Hepatocyte (in vitro differentiated cells): Measurements from ENCODE around the gene STRIP1. TPM values are rescaled to one million over a fixed set of nuclear protein-coding genes. Genes with fewer than 3 reads are reported as not detected.

ENCODE experiments used
- DNase-seq: peaks from one replicate; pipeline ENCODE4 v3.0.0-alpha.2; 2016; ENCODE audit warnings: low spot score
- H2AFZ ChIP-seq: fragments of 200-600 bp; sonication (generic); 2 replicates; pipeline ENCODE4 v1.6.0; 2016; ENCODE audit warnings: antibody characterized with exemption, mild to moderate bottlenecking
- H3K27ac ChIP-seq: fragments of 200-600 bp; sonication (generic); 2 replicates; pipeline ENCODE4 v1.5.1; 2016; ENCODE audit warnings: mild to moderate bottlenecking
- H3K27me3 ChIP-seq: fragments of 200-600 bp; sonication (generic); 2 replicates; pipeline ENCODE4 v1.6.1; 2016
- H3K36me3 ChIP-seq: fragments of 200-600 bp; sonication (generic); replicated peaks from 2 replicates; pipeline ENCODE4 v1.5.1; 2016; ENCODE audit warnings: low read depth; ENCODE audit not compliant: insufficient read depth
- H3K4me1 ChIP-seq: fragments of 200-600 bp; sonication (generic); 2 replicates; pipeline ENCODE4 v1.5.1; 2016; ENCODE audit warnings: mild to moderate bottlenecking, moderate library complexity; ENCODE audit not compliant: insufficient read depth
- H3K4me2 ChIP-seq: fragments of 200-600 bp; sonication (generic); 2 replicates; pipeline ENCODE4 v1.6.0; 2016
- H3K4me3 ChIP-seq: fragments of 200-600 bp; sonication (generic); 2 replicates; pipeline ENCODE4 v1.5.1; 2016; ENCODE audit warnings: mild to moderate bottlenecking
- H3K79me2 ChIP-seq: fragments of 200-600 bp; sonication (generic); 2 replicates; pipeline ENCODE4 v1.6.0; 2017; ENCODE audit warnings: mild to moderate bottlenecking
- H3K9me2 ChIP-seq: fragments of 200-600 bp; sonication (generic); replicated peaks from 2 replicates; pipeline ENCODE4 v1.6.0; 2017; ENCODE audit warnings: mild to moderate bottlenecking; ENCODE audit not compliant: insufficient read depth
- H3K9me3 ChIP-seq: fragments of 200-600 bp; sonication (generic); 2 replicates; pipeline ENCODE4 v1.5.1; 2016; ENCODE audit warnings: low read depth, mild to moderate bottlenecking
- H4K20me1 ChIP-seq: fragments of 200-600 bp; sonication (generic); 2 replicates; pipeline ENCODE4 v1.6.0; 2016; ENCODE audit warnings: mild to moderate bottlenecking; ENCODE audit not compliant: insufficient read depth, poor library complexity, severe bottlenecking
- EZH2 ChIP-seq: fragments of 200-600 bp; sonication (generic); IDR thresholded peaks from 2 replicates; pipeline ENCODE4 v1.6.1; 2016; ENCODE audit warnings: antibody characterized with exemption, mild to moderate bottlenecking, borderline replicate concordance
- EZH2phosphoT487 ChIP-seq: fragments of 200-600 bp; sonication (generic); IDR thresholded peaks from one replicate; pipeline ENCODE4 v1.6.1; 2018; ENCODE audit warnings: antibody characterized with exemption, mild to moderate bottlenecking, low read depth, moderate library complexity; ENCODE audit not compliant: unreplicated experiment, severe bottlenecking
- WGBS: methylation state at CpG from one replicate; pipeline ENCODE4 v1.1.6; 2016; ENCODE audit warnings: low lambda C conversion rate; ENCODE audit errors: missing lambda C conversion rate; 5-methylcytosine and 5-hydroxymethylcytosine counted together
- polyA plus RNA-seq: library from polyadenylated mRNA; unstranded; fragments of >200 nt; fragmentation: Nextera tagmentation; extraction: Ambion mirVana; gene quantifications from 2 replicates; pipeline ENCODE4 v1.2.1, GENCODE V29; 2016
- total RNA-seq: library from RNA; depleted of rRNA; stranded (reverse); fragments of >200 nt; gene quantifications from 2 replicates; pipeline ENCODE4 v1.2.3, GENCODE V29; 2014
- TF ChIP-seq, protein P1 (sequence below): fragments of 200-600 bp; sonication (generic); IDR thresholded peaks from 2 replicates; pipeline ENCODE4 v1.5.1; 2016; ENCODE audit warnings: antibody characterized with exemption, mild to moderate bottlenecking; ENCODE audit not compliant: poor library complexity

STRIP1 gene
- total and polyA plus RNA-seq, 2 experiments from 2014 or later: 29.1 to 44.6 TPM

DNA sequence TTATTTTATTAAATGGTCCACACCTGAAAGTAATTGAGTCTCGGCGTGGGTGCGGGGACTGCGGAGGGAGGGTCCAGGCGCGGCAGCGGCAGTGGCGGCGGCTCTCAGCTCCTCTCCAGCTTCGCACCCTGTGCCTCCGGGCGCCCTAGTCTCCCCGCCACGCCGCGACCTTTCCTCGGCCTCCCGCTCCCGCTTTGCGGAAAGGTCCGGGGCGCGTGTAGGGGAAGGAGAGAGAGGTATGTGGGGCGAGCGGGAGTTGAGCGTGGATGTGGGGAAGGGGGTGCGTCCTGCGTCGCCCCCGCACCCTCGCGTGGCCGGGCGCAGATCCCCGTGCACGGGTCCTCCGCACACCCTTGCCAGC is 49.4 kb downstream of the STRIP1 start:
- no peak for DNase-seq
- H3K27me3 ChIP-seq: peaks cover 58% of the 10 kb centered on the region
- H3K9me3 ChIP-seq: no peaks in the 10 kb centered on the region
- no peak overlapping the region for H3K27ac ChIP-seq
- peak overlapping the region; percentile 52 for H3K4me3 ChIP-seq
- peak overlapping the region; percentile 100 for H3K4me2 ChIP-seq
- TF ChIP-seq, protein P1, sequence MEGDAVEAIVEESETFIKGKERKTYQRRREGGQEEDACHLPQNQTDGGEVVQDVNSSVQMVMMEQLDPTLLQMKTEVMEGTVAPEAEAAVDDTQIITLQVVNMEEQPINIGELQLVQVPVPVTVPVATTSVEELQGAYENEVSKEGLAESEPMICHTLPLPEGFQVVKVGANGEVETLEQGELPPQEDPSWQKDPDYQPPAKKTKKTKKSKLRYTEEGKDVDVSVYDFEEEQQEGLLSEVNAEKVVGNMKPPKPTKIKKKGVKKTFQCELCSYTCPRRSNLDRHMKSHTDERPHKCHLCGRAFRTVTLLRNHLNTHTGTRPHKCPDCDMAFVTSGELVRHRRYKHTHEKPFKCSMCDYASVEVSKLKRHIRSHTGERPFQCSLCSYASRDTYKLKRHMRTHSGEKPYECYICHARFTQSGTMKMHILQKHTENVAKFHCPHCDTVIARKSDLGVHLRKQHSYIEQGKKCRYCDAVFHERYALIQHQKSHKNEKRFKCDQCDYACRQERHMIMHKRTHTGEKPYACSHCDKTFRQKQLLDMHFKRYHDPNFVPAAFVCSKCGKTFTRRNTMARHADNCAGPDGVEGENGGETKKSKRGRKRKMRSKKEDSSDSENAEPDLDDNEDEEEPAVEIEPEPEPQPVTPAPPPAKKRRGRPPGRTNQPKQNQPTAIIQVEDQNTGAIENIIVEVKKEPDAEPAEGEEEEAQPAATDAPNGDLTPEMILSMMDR: no peak
- no peak for TF ChIP-seq EZH2
- TF ChIP-seq EZH2phosphoT487: no peak
- WGBS: 6% methylated on average over 36 of the region's 37 CpGs
- peaks cover 18% of the 10 kb centered on the region for H3K4me1 ChIP-seq
- no peaks in the 10 kb centered on the region for H4K20me1 ChIP-seq
- no peaks in the 10 kb centered on the region for H3K36me3 ChIP-seq
- no peaks in the 10 kb centered on the region for H3K79me2 ChIP-seq
- H2AFZ ChIP-seq: peak overlapping the region; percentile 95
- H3K9me2 ChIP-seq: no peaks in the 10 kb centered on the region

GRCh38 chr1:110084227-110085078 is 50.0 kb downstream of the STRIP1 start:
- peak overlapping the region; percentile 52 for H3K4me3 ChIP-seq
- H4K20me1 ChIP-seq: no peaks in the 10 kb centered on the region
- H3K4me2 ChIP-seq: peak overlapping the region; percentile 100
- peak overlapping the region; percentile 95 for H2AFZ ChIP-seq
- H3K9me3 ChIP-seq: no peaks in the 10 kb centered on the region
- no peaks in the 10 kb centered on the region for H3K9me2 ChIP-seq
- no peaks in the 10 kb centered on the region for H3K79me2 ChIP-seq
- H3K36me3 ChIP-seq: no peaks in the 10 kb centered on the region
- no peak overlapping the region for H3K27ac ChIP-seq
- WGBS: 5% methylated on average over 72 of the region's 72 CpGs
- peaks cover 58% of the 10 kb centered on the region for H3K27me3 ChIP-seq
- peak; percentile 69 for DNase-seq
- TF ChIP-seq EZH2: peak; percentile 91
- TF ChIP-seq, protein P1: no peak
- TF ChIP-seq EZH2phosphoT487: peak; percentile 55
- peaks cover 18% of the 10 kb centered on the region for H3K4me1 ChIP-seq

DNA sequence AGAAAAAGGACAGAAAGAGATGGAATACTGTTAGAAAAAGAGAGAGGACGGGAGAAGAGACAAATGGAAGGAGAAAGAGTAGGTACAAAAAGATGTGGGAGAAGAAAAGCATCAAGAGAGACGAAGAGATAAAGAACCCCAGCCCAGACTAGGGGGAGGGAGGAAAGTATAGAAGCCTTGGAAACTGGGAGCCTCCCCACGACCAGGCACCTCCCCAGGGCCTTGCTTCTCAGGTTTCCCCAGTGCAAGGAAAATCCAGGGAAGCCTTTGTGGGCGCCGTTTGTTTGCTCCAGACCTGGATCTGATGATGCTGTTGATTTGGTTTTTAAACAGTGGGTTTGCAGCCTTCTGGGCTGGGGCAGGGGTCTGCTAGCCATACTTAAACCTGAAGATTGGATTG is 51.2 kb downstream of the STRIP1 start:
- H3K79me2 ChIP-seq: no peaks in the 10 kb centered on the region
- no peak for DNase-seq
- no peak overlapping the region for H3K4me3 ChIP-seq
- peaks cover 18% of the 10 kb centered on the region for H3K4me1 ChIP-seq
- no peak overlapping the region for H3K4me2 ChIP-seq
- H4K20me1 ChIP-seq: no peaks in the 10 kb centered on the region
- 56% methylated on average over 5 of the region's 5 CpGs for WGBS
- H3K27ac ChIP-seq: no peak overlapping the region
- no peaks in the 10 kb centered on the region for H3K36me3 ChIP-seq
- TF ChIP-seq EZH2phosphoT487 (no peak), EZH2 (no peak)
- TF ChIP-seq, protein P1: no peak
- no peaks in the 10 kb centered on the region for H3K9me3 ChIP-seq
- H3K27me3 ChIP-seq: peaks cover 58% of the 10 kb centered on the region
- no peaks in the 10 kb centered on the region for H3K9me2 ChIP-seq
- no peak overlapping the region for H2AFZ ChIP-seq
